Activated naive CD8-positive, alpha-beta T cell treated with anti-CD3 and anti-CD28 coated beads for 36 hours (primary cell): ENCODE results near the gene METTL9. TPM values are rescaled to one million over a fixed set of nuclear protein-coding genes. Genes with fewer than 3 reads are reported as not detected.
"Not testable (repeated sequence)": the region's sequence is repeated elsewhere in the genome, so short reads cannot be mapped to it uniquely, and the experiment has no call there.

ENCODE experiments used
- DNase-seq: peaks from one replicate; pipeline ENCODE4 v3.0.0; 2021
- H3K27ac Mint-ChIP-seq: one replicate; pipeline ENCODE4 v1.8.0; 2022; ENCODE audit warnings: mild to moderate bottlenecking, moderate library complexity, mixed read lengths
- H3K27me3 Mint-ChIP-seq: one replicate; pipeline ENCODE4 v1.8.0; 2022; ENCODE audit warnings: mild to moderate bottlenecking, mixed read lengths
- H3K36me3 Mint-ChIP-seq: one replicate; pipeline ENCODE4 v1.8.0; 2021; ENCODE audit warnings: mild to moderate bottlenecking, mixed read lengths
- H3K4me1 Mint-ChIP-seq: one replicate; pipeline ENCODE4 v1.8.0; 2021; ENCODE audit warnings: mixed read lengths
- H3K4me3 Mint-ChIP-seq: one replicate; pipeline ENCODE4 v1.8.0; 2022; ENCODE audit warnings: mild to moderate bottlenecking, moderate library complexity, mixed read lengths
- H3K9me3 Mint-ChIP-seq: one replicate; pipeline ENCODE4 v1.8.0; 2022; ENCODE audit warnings: mixed read lengths
- total RNA-seq, 2 experiments: library from RNA; stranded (reverse); gene quantifications; one replicate each; pipeline ENCODE4 v1.2.3, GENCODE V29; 2021

METTL9 gene
- total RNA-seq, 2 experiments from 2014 or later: 99.5 to 102 TPM

GRCh38 chr16:21647562-21648164 lies 48.3 kb downstream of the METTL9 start:
- Mint-ChIP-seq H3K27me3 (no peaks in the 10 kb centered on the region), H3K9me3 (no peaks in the 10 kb centered on the region), H3K36me3 (peaks cover 4% of the 10 kb centered on the region), H3K4me1 (peaks cover 61% of the 10 kb centered on the region), H3K4me3 (peak overlapping the region; percentile 37), H3K27ac (peak overlapping the region; percentile 86)
- DNase-seq: no peak

GRCh38 chr16:21649826-21650406 lies 50.5 kb downstream of the METTL9 start:
- not testable (repeated sequence) for H3K36me3 Mint-ChIP-seq, H3K27me3 Mint-ChIP-seq, H3K4me3 Mint-ChIP-seq, H3K27ac Mint-ChIP-seq, H3K9me3 Mint-ChIP-seq, DNase-seq
- H3K4me1 Mint-ChIP-seq: peaks cover 60% of the 10 kb centered on the region

- Mint-ChIP-seq H3K9me3 (no peaks in the 10 kb centered on the region), H3K4me1 (peaks cover 54% of the 10 kb centered on the region), H3K36me3 (peaks cover 6% of the 10 kb centered on the region), H3K27ac (no peak overlapping the region), H3K4me3 (no peak overlapping the region), H3K27me3 (no peaks in the 10 kb centered on the region)
- DNase-seq: no peak
Observed at GRCh38 chr16:21650521-21650920, 51.1 kb downstream of the METTL9 start.

GRCh38 chr16:21651515-21651914 lies 52.1 kb downstream of the METTL9 start:
- Mint-ChIP-seq H3K27me3 (no peaks in the 10 kb centered on the region), H3K4me1 (peaks cover 51% of the 10 kb centered on the region), H3K4me3 (no peak overlapping the region), H3K27ac (no peak overlapping the region), H3K9me3 (no peaks in the 10 kb centered on the region), H3K36me3 (peaks cover 11% of the 10 kb centered on the region)
- DNase-seq: no peak

DNA sequence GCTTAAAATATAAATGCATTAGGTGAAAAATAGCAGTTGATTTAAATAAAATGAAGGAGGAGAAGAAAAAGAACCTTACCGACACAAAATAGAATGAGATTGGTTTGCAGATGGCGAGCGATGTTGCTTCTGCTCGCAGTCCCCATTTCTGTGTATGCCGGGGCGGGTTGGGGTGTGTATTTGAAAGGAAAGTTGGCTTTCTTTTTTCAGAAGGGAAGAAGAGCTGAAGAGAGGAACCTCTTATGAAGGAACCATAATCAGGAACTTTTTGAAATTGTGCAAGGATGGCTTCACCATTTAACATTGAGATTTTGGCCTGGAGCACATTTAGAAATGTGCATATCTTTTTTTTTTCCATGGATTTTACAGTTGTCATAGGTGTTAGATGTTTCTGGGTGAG lies 53.1 kb downstream of the METTL9 start, which contains the start of gene IGSF6:
IGSF6 (minus strand) TSS at position 156 of the 400 bp plus-strand sequence; CDS start at position 146, 10 bp downstream.
- no peak within 1 kb of the TSS for H3K4me3 Mint-ChIP-seq
- peaks cover 52% of the 10 kb centered on the region for H3K4me1 Mint-ChIP-seq
- no peaks in the 10 kb centered on the region for H3K9me3 Mint-ChIP-seq
- peaks cover 7% of the 10 kb centered on the region for H3K36me3 Mint-ChIP-seq
- H3K27ac Mint-ChIP-seq: no peak within 1 kb of the TSS
- no peak for DNase-seq
- no peaks in the 10 kb centered on the region for H3K27me3 Mint-ChIP-seq

DNA sequence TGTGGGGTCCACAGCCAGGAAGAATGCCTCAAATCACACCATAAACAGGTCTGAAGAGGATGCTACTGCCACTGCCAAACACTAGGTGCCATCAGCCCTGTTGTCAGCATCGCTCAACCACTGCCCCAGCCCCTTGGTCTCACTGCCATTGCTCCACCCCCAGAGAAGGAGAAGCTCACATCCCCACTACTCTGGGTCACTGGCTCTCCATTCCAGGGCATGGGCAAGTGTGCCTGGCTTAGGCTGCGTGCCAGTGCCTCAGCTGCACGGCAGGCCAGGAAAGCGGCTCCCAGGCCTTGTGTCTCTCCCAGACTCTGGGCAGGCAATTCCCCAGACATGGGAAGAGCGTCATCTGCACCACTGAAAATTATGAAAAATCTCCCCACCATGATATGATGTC lies 54.2 kb downstream of the METTL9 start:
- Mint-ChIP-seq H3K36me3 (peaks cover 7% of the 10 kb centered on the region), H3K4me1 (peaks cover 51% of the 10 kb centered on the region), H3K4me3 (no peak overlapping the region), H3K27me3 (no peaks in the 10 kb centered on the region), H3K27ac (no peak overlapping the region), H3K9me3 (no peaks in the 10 kb centered on the region)
- DNase-seq: no peak

DNA sequence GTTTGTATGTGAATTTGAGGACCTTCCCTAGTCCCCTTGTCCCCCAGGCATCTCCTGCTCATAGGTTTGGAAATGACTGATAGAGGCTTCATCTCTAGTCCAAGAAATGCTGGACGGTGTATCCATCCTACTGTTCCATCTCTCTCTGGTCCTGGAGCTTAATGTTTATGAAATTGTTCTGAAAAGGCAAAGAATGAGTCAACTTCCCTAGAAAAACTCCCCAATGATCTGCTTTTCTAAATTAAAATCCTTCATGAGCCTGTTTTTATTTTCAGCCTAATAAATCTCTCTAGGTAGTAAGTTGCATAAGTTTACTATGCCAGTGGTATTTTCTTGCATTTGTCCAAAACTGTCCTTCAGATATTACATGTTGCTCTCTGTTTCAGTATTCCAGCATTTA lies 55.1 kb downstream of the METTL9 start:
- Mint-ChIP-seq H3K9me3 (no peaks in the 10 kb centered on the region), H3K4me1 (peaks cover 45% of the 10 kb centered on the region), H3K27me3 (no peaks in the 10 kb centered on the region), H3K27ac (peak overlapping the region; percentile 51), H3K4me3 (no peak overlapping the region), H3K36me3 (peaks cover 7% of the 10 kb centered on the region)
- no peak for DNase-seq

DNA sequence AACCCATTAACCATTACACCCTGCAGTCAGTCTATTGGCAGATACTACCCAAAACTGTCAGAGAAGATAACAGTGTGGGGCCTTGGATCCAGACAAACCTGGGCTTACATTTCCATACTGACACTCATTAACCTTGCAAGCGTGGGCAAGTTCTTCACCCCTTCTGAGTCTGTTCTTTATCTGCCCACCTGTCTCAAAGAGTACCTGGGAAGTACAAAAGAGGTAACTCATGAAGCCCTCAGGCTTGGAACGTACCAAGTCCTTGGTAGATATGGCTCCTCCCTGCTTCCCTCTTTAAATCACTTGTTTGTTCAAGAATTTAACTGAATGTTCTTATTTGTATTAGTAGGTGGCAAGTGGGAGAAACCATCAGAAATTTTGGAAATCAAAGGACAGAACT lies 55.5 kb downstream of the METTL9 start:
- peaks cover 45% of the 10 kb centered on the region for H3K4me1 Mint-ChIP-seq

GRCh38 chr16:21656795-21657768 lies 57.7 kb downstream of the METTL9 start:
- no peaks in the 10 kb centered on the region for H3K27me3 Mint-ChIP-seq
- no peak overlapping the region for H3K4me3 Mint-ChIP-seq
- no peaks in the 10 kb centered on the region for H3K9me3 Mint-ChIP-seq
- peaks cover 7% of the 10 kb centered on the region for H3K36me3 Mint-ChIP-seq
- H3K27ac Mint-ChIP-seq: peak overlapping the region; percentile 58
- H3K4me1 Mint-ChIP-seq: peaks cover 48% of the 10 kb centered on the region
- DNase-seq: no peak

More for the DNA sequence above, 55.5 kb downstream of the METTL9 start:
- Mint-ChIP-seq H3K4me3 (no peak overlapping the region), H3K9me3 (no peaks in the 10 kb centered on the region), H3K36me3 (peaks cover 7% of the 10 kb centered on the region), H3K27me3 (no peaks in the 10 kb centered on the region), H3K27ac (no peak overlapping the region)
- DNase-seq: no peak

GRCh38 chr16:21659124-21659523 lies 59.7 kb downstream of the METTL9 start:
- Mint-ChIP-seq H3K36me3 (peaks cover 7% of the 10 kb centered on the region), H3K9me3 (no peaks in the 10 kb centered on the region), H3K4me3 (no peak overlapping the region), H3K4me1 (peaks cover 45% of the 10 kb centered on the region), H3K27ac (no peak overlapping the region), H3K27me3 (no peaks in the 10 kb centered on the region)
- DNase-seq: no peak

DNA sequence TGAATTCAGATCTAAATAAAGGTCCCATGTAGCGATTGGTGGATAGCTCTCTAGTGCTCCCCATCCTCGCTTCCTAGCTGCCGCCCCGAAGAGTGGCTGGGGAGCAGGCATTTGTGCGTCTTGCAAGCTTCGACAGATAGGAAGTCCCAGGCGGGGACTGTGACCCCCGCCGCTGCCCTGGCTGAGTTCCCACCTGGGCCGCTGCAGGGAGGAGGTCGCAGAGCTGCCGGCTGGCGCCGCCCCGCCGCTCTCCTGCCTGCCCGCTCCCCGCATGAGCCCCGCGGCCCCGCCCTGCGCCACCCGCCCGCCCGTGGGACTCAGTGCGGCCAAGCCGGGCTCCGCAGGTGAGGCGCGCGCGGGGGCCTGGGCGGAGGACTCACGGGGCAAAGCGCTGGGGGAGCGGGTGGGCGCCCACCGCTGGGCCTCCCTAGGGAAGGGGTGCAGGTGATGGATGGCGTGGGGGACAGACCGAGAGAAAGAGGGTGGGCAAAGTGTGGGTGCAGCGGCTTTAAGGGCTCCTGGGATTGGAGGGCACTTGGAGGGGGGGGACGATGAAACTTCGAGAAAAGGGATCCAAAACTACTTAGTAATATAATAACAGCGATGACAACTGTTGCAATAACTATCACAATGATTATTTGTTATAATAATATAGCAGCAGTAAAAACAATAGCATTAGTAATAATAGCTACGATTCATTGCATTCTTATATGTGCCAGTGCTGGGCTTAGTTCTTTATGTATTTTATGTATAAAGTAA lies 64.7 kb downstream of the METTL9 start, which contains the start of gene OTOA:
OTOA (plus strand) TSS at position 80 of the 759 bp plus-strand sequence. CDS start 14,547 bp downstream, outside the sequence.
- Mint-ChIP-seq H3K4me1 (peaks cover 16% of the 10 kb centered on the region), H3K36me3 (no peaks in the 10 kb centered on the region), H3K27ac (no peak within 1 kb of the TSS)

DNA sequence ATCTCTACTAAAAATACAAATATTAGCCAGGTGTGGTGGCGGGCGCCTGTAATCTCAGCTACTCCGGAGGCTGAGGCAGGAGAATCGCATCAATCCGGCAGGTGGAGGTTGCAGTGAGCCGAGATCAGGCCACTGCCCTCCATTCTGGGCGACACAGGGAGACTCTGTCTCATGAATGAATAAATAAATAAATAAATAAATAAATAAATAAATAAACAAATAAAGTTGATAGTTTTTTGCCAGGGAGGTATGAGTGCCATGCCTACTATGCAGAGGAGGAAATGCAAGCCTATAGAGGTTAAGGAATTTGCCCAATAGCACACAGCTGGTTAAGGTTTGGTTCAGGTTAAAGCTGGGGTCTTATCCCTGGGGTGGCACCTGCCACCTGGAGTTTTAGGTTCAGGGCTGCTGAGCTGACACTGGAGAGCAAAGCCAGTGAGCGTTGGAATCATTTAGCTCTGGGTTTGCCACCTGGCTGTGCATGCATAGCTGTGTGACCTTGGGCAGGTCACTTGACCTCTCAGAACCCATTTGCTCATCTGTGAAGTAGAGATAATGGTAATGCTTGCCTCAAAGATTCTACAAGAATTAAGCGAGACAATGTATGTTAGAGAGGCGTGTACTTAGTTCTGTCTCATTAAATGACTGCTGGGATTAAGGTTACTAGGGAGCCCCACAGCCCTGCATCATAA lies 65.6 kb downstream of the METTL9 start:
- no peaks in the 10 kb centered on the region for H3K9me3 Mint-ChIP-seq
- no peaks in the 10 kb centered on the region for H3K36me3 Mint-ChIP-seq
- DNase-seq: no peak
- H3K27me3 Mint-ChIP-seq: no peaks in the 10 kb centered on the region
- no peak overlapping the region for H3K4me3 Mint-ChIP-seq
- no peak overlapping the region for H3K27ac Mint-ChIP-seq
- peaks cover 16% of the 10 kb centered on the region for H3K4me1 Mint-ChIP-seq

More for the DNA sequence above, 64.7 kb downstream of the METTL9 start, which contains the start of gene OTOA:
- peak; percentile 33 for DNase-seq
- no peaks in the 10 kb centered on the region for H3K9me3 Mint-ChIP-seq
- peak within 1 kb of the TSS; percentile 54 for H3K4me3 Mint-ChIP-seq
- H3K27me3 Mint-ChIP-seq: no peaks in the 10 kb centered on the region

DNA sequence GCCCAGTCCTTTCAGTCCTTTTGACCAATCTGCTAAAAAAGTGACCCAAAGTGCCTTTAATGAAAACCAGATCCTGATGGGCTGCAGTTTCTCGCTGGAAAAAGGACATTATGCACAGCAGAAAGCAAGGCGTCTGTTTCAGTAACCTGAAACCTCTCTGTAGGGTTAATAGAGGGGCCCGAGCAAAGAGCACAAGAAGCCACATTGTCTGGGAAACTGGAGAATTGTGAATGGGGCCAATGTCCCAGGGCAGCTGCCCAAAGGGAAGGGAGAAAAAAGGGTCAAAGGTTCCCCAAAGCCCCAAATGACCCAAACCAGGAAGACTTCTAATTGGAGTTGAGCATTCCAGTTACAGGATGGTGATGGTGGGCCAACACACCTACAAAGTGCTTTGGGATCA lies 67.4 kb downstream of the METTL9 start:
- DNase-seq: no peak
- H3K4me3 Mint-ChIP-seq: no peak overlapping the region
- H3K4me1 Mint-ChIP-seq: peaks cover 4% of the 10 kb centered on the region
- H3K36me3 Mint-ChIP-seq: no peaks in the 10 kb centered on the region
- H3K9me3 Mint-ChIP-seq: no peaks in the 10 kb centered on the region
- no peak overlapping the region for H3K27ac Mint-ChIP-seq
- H3K27me3 Mint-ChIP-seq: no peaks in the 10 kb centered on the region

DNA sequence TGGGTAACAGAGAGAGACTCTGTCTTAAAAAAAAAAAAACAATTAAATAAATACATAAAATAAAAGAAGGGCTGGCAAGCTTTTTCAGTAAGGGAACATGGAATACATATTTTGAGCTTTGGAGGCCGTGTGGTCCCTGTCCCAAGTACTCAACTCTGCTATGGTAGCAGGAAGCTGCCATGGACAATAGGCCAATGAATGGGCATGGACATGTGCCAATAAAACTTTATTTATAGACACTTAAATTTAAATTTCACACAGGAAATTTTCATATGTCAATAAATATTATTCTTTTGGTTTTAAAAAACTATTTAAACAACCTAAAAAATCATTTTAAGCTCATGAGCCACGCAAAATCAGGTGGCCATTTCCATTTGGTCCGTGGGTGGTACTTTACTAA lies 68.2 kb downstream of the METTL9 start:
- H3K36me3 Mint-ChIP-seq: no peaks in the 10 kb centered on the region

More for the DNA sequence above, 68.2 kb downstream of the METTL9 start:
- H3K27me3 Mint-ChIP-seq: no peaks in the 10 kb centered on the region
- H3K4me1 Mint-ChIP-seq: peaks cover 4% of the 10 kb centered on the region
- no peak overlapping the region for H3K27ac Mint-ChIP-seq
- DNase-seq: no peak
- H3K4me3 Mint-ChIP-seq: no peak overlapping the region
- no peaks in the 10 kb centered on the region for H3K9me3 Mint-ChIP-seq
